Forelimb muscle (tissue), 1 donor: Measurements from ENCODE around the gene APOBEC3C. TPM values are rescaled to one million over a fixed set of nuclear protein-coding genes. Genes with fewer than 3 reads are reported as not detected.
"Not testable (repeated sequence)": the region's sequence is repeated elsewhere in the genome, so short reads cannot be mapped to it uniquely, and the experiment has no call there.

Source experiments
- DNase-seq: peaks from one replicate; pipeline ENCODE4 v3.0.0-alpha.2; 2013; ENCODE audit warnings: low read depth
- polyA plus RNA-seq: library from polyadenylated mRNA; unstranded; fragments of 120-200 nt; gene quantifications from one replicate; pipeline ENCODE4 v1.2.1, GENCODE V29; 2013; ENCODE audit not compliant: insufficient read length

Gene APOBEC3C
- polyA plus RNA-seq, 1 donor: 3.4 TPM

DNA sequence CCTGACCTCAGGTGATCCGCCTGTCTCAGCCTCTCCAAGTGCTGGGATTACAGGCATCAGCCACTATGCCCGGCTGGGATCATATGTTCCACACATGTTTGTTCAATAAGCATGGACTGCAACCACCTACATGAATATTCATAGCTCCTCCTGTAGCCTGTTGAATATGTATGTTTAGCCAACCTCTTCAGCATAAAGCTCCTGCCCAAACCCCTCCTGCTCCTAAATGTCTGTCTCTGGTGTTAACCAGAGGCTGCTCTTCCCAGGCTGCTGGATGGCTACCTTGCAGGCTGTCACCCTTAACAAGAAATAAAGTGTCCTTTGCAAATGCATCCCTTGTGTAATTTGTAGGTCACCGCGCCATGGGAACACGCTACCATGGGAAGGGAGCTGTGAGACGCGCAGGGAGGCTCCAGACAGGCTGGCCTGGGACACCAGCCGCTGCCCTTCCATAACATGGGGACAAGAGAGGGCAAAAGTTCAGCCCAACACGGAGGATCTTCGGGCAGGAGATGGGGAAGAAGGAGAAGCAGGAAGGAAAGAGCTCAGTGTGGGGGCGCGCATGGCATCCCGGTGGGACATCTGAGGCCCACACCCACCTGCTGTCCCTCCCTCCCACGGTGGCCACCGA is 6.1 kb downstream of the APOBEC3C start:
- DNase-seq: not testable (repeated sequence)

DNA sequence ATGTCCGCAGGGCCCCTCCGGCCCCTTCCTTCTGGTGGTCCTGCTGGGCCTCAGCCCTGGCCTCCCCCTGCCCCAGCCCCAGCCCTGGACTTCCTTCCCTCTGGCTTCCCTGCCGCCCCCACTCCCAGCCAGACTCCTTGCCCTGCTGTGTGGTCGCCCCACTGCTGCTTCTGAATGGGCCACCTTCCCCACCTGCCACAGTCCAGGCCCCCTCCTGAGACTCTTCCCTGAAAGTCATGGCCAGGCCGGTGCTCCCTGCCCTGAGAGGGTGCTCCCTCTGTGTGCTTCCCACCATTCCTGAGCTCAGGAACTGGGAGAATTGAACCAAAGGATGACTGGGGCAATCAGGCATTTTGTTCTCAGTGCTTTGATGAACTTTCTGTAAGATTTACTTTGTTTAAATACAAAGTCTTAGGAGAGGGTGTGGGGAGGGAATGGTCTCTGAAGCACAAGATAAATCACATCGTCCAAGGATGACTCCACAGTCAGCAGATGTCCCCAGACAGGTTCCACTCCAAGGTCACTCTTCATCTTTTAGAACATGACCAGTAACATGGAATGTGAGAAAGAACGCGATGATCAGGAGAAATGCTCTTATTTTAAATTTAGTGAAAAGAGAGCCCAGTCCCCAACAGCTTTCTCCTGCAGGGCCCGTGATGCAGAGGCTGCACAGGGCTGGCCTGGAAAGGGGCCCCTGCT is 7.6 kb downstream of the APOBEC3C start:
- no peak for DNase-seq

DNA sequence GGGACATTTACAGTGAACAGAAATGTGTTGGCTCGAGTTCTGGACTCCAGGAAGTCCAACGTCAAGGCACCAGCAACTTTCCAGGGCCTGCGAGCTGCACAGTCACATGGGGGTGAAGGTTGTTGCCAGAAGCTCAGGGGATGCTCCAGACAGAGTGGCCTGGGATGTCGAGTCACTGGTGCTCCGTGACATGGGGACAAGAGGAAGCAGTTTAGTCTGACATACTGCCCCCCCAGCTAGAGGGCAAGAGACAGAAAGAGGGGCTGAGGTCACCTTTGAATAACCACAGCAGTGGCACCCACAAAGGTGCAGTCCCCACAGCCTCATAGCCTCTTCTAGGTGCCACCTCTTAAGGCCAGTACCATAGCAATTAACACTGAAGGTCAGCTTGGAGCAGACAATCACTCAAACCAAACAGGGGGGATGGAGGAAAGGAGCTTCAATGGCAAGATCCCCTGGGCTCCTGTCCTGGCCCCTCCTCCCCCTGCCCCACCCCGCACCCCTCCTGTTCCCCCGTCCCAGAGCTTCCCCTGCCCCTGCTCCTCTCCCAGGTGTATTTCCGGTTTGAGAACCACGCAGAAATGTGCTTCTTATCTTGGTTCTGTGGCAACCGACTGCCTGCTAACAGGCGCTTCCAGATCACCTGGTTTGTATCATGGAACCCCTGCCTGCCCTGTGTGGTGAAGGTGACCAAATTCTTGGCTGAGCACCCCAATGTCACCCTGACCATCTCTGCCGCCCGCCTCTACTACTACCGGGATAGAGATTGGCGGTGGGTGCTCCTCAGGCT is 10.7 kb downstream of the APOBEC3C start:
- no peak for DNase-seq

DNA sequence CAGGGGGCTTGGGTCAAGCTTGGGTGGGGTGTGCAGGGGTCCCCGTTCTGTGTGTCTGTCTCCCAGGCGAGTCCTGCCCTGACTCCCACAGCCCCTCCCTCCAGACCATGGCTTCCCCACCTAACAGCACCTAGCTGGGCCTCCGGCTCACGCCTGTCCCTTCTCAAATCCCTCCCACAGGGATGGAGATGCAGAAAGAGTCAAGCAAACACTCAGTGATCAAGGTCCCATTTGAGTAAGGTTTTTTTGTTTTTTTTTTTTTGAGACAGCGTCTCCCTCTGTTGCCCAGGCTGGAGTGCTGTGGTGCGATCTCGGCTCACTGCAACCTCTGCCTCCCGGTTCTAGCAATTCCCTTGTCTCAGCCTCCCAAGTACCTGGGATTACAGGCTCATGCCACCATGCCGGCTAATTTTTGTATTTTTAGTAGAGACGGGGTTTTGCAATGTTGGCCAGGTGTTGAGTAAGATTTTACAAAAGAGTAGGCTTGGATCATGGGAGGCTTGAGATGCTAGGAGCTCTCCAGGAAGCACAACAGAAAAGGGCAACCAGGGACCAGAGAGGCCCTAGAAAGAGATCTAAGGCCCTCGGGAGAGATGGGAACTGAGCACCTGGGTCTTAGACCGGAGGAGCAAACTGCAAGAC is 12.6 kb downstream of the APOBEC3C start:
- DNase-seq: no peak

DNA sequence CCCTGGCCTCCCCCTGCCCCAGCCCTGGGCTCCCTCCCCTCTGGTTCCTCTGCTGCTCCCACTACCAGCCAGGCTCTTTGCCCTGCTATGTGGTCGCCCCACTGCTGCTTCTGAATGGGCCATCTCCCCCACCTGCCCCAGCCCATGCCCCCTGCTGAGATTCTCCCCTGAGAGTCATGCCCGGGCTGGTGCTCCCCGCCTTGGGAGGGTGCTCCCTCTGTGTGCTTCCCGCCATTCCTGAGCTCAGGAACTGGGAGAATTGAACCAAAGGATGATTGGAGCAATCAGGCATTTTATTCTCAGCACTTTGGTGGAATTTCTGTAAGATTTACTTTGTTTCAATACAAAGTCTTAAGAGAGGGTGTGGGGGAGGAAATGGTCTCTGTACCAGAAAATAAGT is 13.7 kb downstream of the APOBEC3C start:
- no peak for DNase-seq

DNA sequence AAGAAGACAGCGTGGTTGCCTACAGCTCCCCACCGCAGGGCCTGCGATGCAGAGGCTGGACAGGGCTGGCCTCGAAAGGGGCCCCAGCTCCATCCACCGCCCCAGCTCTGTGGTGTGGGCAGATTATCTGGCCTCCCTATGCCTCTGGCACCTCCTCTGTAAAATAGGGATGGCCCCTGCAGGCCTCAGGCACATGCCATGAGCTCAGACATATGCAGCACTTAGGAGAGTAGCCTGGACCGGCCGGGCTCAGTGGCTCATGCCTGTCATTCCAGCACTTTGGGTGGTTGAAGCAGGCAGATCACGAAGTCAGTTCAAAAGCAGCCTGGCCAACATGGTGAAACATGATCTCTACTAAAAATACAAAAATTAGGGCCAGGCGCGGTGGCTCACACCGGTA is 14.2 kb downstream of the APOBEC3C start:
- DNase-seq: no peak

DNA sequence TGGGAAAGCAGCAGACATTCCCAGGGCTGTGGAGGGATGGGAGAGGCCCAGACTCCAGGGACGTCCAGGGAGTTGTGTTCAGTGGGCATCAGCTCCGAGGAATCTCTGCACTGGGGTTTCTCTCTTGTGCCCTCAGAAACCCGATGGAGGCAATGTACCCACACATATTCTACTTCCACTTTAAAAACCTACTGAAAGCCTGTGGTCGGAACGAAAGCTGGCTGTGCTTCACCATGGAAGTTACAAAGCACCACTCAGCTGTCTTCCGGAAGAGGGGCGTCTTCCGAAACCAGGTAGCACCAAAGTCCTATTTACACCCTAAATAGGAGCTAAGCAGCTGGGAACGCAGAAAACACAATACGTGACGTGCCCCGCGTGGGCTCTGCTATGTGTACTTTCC is 15.2 kb downstream of the APOBEC3C start:
- no peak for DNase-seq

DNA sequence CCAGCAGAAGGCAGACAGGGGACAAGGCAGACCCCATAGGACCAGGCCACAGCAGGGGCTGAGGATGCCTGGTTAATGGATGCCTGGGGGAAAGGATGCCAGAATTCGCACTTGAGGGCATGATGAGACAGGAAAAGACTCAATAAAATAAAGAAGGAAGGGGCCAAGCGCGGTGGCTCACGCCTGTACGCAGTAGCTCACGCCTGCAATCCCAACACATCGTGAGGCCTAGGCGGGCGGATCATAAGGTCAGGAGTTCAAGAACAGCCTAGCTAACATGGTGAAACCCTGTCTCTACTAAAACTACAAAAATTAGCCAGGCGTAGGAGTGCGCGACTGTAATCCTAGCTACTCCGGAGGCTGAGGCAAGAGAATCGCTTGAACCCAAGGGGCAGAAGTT is 16.6 kb downstream of the APOBEC3C start:
- no peak for DNase-seq

DNA sequence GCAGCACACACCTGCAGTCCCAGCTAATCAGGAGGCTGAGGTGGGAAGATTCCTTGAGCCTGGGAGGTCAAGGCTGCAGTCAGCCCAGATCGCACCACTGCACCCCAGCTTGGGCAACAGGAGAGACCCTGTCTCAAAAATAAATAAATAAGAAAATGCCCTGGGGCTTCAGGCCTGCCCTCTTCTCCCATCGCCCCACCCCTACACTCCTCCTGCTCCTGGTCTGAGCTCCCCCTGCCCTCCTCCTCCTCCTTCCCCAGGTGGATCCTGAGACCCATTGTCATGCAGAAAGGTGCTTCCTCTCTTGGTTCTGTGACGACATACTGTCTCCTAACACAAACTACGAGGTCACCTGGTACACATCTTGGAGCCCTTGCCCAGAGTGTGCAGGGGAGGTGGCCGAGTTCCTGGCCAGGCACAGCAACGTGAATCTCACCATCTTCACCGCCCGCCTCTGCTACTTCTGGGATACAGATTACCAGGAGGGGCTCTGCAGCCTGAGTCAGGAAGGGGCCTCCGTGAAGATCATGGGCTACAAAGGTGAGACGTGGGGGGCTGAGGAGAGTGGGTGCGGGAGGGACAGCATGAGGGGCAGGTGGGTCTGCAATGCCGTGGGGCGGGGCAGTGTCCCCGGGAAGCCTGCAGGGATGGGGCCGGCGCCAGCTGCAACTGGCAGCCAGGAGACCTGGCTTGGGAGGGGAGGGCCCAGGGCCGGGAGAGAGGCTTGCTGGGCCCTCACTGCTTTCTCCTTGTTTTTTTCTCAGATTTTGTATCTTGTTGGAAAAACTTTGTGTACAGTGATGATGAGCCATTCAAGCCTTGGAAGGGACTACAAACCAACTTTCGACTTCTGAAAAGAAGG is 17.6 kb downstream of the APOBEC3C start:
- not testable (repeated sequence) for DNase-seq

DNA sequence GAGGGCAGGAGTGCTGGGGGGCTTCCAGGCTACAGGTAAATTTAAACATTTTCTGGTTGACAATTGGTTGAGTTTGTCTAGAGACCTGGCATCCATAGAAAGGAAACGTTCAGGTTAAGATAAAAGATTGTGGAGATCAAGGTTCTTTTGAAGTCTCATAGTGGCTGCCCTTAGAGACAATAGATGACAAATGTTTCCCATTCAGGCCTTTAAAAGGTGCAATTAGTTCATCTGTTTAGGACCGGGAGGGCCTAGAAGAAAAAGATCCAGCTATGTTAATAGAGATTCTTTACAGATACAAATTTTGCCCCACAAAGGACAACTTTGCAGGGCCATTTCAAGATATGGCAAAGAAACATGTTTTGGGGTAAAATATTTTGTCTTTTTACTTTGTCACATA is 23.0 kb downstream of the APOBEC3C start:
- not testable (repeated sequence) for DNase-seq

DNA sequence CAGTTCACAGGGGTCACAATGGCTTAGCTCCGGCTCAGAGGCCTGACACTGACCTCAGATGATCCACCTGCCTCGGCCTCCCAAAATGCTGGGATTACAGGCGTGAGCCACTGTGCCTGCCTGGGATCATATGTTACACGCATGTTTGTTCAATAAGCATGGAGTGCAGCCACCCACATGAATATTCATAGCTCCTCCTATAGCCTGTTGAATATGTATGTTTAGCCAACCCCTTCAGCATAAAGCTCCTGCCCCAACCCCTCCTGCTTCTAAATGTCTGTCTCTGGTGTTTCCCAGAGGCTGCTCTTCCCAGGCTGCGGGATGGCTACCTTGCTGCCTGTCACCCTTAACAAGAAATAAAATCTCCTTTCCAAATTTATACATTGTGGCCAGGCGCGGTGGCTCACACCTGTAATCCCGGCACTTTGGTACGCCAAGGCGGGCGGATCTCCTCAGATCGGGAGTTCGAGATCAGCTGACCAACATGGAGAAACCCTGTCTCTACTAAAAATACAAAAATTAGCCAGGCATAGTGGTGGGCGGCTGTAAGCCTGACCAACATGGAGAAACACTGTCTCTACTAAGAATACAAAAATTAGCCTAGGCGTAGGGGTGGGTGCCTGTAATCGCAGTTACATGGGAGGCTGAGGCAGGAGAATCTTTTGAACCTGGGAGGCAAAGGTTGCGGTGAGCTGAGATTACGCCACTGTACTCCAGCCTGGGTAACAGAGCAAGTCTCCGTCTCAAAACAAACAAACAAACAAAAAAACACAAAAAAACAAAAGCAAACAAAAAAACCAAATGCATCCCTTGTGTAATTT is 25.5 kb downstream of the APOBEC3C start:
- DNase-seq: no peak

DNA sequence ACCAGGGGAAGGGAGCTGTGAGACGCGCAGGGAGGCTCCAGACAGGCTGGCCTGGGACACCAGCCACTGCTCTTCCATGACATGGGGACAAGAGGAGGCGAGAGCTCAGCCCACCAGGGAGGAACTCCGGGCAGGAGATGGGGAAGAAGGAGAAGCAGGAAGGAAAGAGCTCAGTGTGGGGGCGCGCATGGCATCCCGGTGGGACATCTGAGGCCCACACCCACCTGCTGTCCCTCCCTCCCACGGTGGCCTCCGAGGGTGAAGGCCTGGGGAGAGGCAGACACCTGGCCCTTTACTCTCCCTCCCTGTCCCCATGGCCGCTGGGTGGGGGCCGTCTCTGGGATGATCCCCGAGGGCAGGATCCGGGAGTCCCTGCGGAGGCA is 26.1 kb downstream of the APOBEC3C start:
- DNase-seq: not testable (repeated sequence)

DNA sequence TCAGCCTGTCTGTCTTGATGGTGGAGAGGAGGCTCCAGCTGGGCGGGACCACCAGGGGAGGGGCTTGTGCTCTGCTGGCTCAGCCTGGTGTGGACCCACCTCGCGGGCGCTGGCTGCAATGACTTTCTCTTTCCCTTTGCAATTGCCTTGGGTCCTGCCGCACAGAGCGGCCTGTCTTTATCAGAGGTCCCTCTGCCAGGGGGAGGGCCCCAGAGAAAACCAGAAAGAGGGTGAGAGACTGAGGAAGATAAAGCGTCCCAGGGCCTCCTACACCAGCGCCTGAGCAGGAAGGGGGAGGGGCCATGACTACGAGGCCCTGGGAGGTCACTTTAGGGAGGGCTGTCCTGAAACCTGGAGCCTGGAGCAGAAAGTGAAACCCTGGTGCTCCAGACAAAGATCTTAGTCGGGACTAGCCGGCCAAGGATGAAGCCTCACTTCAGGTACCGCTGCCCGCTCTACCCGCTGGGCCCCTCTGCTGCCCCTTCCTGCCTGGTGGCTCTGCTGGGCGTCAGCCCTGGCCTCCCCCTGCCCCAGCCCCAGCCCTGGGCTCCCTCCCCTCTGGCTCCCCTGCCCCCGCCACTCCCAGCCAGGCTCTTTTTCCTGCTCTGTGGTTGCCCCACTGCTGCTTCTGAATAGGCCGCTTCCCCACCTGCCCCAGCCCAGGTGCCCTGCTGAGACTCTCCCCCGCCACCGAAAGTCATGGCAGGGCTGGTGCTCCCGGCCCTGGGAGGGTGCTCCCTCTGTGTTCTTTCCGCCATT is 26.7 kb downstream of the APOBEC3C start, which contains the start of gene APOBEC3F:
APOBEC3F (plus strand) TSS at position 327 of the 759 bp plus-strand sequence; CDS start at position 424, 97 bp downstream.
- DNase-seq: not testable (repeated sequence)

DNA sequence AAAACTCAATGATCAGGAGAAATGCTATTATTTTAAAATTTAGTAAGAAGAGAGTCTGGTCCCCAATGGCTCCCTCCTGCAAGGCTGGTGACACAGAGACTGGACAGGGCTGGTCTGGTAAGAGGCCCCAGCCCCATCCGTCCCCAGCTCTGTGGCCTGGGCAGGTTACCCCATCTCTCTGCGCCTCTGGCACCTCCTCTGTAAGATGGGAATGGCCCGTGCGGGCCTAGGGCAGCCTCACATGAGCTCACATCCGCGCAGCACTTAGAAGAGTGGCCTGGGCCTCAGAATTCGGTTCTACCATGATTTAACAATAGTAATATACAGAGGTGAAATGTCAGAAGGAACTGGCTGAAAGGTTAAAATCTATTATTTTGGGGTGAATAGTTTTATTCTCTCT is 27.9 kb downstream of the APOBEC3C start:
- no peak for DNase-seq

DNA sequence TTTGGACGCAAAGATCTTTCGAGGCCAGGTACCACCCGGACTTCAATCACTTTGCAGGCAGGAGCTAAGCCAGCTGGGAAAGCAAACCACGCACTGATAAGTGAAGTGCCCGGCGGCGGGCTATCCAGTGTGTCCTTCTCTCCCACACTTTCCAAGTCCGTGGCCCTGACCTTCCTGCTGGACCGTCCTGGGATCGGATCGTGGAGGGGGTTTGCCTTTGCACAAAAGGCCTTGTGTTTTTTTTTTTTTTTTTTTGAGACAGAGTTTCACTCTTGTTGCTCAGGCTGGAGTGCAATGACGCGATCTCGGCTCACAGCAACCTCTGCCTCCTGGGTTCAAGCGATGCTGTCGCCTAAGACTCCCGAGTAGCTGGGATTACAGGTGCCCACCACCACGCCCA is 29.0 kb downstream of the APOBEC3C start:
- not testable (repeated sequence) for DNase-seq

DNA sequence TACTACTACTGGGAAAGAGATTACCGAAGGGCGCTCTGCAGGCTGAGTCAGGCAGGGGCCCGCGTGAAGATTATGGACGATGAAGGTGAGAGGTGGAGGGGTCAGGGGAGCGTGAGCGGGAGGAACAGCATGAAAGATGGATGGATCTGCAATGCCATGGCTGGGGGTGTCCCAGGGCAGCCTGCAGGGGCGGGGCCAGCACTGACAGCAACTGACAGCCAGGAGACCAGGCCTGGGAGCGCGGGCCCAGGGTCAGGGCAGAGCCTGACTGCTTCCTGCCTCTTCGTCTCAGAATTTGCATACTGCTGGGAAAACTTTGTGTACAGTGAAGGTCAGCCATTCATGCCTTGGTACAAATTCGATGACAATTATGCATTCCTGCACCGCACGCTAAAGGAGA is 31.1 kb downstream of the APOBEC3C start:
- DNase-seq: not testable (repeated sequence)

DNA sequence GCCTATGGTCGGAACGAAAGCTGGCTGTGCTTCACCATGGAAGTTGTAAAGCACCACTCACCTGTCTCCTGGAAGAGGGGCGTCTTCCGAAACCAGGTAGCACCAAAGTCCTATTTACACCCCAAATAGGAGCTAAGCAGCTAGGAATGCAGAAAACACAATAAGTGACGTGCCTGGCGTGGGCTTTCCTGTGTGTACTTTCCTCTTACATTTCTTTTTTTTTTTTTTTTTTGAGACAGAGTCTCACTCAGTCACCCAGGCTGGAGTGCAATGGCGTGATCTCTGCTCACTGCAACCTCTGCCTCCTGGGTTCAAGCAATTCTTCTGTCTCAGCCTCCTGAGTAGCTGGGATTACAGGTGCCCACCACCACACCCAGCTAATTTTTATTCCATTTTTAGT is 35.4 kb downstream of the APOBEC3C start:
- not testable (repeated sequence) for DNase-seq

DNA sequence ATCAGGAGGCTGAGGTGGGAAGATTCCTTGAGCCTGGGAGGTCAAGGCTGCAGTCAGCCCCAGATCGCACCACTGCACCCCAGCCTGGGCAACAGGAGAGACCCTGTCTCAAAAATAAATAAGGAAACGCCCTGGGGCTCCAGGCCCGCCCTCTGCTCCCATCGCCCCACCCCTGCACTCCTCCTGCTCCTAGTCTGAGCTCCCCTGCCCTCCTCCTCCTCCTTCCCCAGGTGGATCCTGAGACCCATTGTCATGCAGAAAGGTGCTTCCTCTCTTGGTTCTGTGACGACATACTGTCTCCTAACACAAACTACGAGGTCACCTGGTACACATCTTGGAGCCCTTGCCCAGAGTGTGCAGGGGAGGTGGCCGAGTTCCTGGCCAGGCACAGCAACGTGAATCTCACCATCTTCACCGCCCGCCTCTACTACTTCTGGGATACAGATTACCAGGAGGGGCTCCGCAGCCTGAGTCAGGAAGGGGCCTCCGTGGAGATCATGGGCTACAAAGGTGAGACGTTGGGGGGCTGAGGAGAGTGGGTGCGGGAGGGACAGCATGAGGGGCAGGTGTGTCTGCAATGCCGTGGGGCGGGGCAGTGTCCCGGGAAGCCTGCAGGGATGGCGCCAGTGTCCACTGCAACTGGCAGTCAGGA is 37.9 kb downstream of the APOBEC3C start:
- not testable (repeated sequence) for DNase-seq

DNA sequence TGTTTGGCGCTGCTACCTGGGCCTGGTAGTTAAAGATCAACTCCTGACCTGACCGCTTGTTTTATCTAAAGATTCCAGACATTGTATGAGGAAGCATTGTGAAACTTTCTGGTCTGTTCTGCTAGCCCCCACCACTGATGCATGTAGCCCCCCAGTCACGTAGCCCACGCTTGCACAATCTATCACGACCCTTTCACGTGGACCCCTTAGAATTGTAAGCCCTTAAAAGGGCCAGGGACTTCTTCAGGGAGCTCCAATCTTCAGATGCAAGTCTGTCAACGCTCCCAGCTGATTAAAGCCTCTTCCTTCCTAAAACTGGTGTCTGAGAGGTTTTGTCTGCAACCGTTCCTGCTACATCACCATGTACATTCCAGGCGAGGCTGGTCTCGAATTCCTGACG is 41.6 kb downstream of the APOBEC3C start:
- DNase-seq: no peak
